Body of pancreas (tissue), 4 donors: ENCODE data around the gene NAT14. TPM values are rescaled to one million over a fixed set of nuclear protein-coding genes. Genes with fewer than 3 reads are reported as not detected.
"Not testable (repeated sequence)": the region's sequence is repeated elsewhere in the genome, so short reads cannot be mapped to it uniquely, and the experiment has no call there.

Experiments
- ATAC-seq: fragments of 150-250 bp; one replicate; pipeline ENCODE4 v1.9.1; 2016
- DNase-seq, 4 donors: peaks; one replicate each; pipeline ENCODE4 v3.0.0-alpha.2; 2019
- H3K27ac ChIP-seq, 4 donors: fragments of 200-600 bp; sonication (generic); 1 replicate in 3 of 4; 2 replicates in 1 of 4; pipeline versions ENCODE4 v1.5.1 to v1.6.1; 2016 to 2019; ENCODE audit warnings: mild to moderate bottlenecking in 1 of 4, mixed read lengths in 1 of 4, moderate library complexity in 1 of 4
- H3K27me3 ChIP-seq, 2 donors: fragments of 200-600 bp; sonication (generic); one replicate each; pipeline ENCODE4 v1.6.0; 2016; ENCODE audit warnings: mild to moderate bottlenecking in 1 of 2
- H3K36me3 ChIP-seq, 2 donors: fragments of 200-600 bp; sonication (generic); replicated peaks in 1 of 2; 2 replicates each; pipeline ENCODE4 v1.5.1; 2016; ENCODE audit warnings: low read depth in 2 of 2; ENCODE audit not compliant: insufficient read depth in 1 of 2
- H3K4me1 ChIP-seq: fragments of 200-600 bp; sonication (generic); one replicate; pipeline ENCODE4 v1.6.0; 2016
- H3K4me3 ChIP-seq, 2 donors: fragments of 200-600 bp; sonication (generic); 1 replicate in 1 of 2; 2 replicates in 1 of 2; pipeline ENCODE4 v1.5.1; 2016 to 2019
- H3K9me3 ChIP-seq, 3 donors: fragments of 200-600 bp; sonication (generic); 1 replicate in 2 of 3; 2 replicates in 1 of 3; pipeline ENCODE4 v1.5.1; 2016
- POLR2A ChIP-seq, 3 donors: fragments of 450-650 bp; IDR thresholded peaks; one replicate each; pipeline ENCODE4 v1.6.1; 2016; ENCODE audit warnings: antibody characterized with exemption in 3 of 3, mild to moderate bottlenecking in 2 of 3
- WGBS, 2 donors: methylation state at CpG; one replicate each; pipeline ENCODE4 v1.1.5; 2017; 5-methylcytosine and 5-hydroxymethylcytosine counted together
- intact Hi-C: fragments of 100-400 bp; cut with DNase I; formaldehyde crosslinking; loops from one replicate; pipeline ENCODE4 v1.15.1; 2023
- total RNA-seq, 2 donors: library from RNA; depleted of rRNA; stranded (reverse); fragments of >200 nt; gene quantifications; one replicate each; pipeline ENCODE4 v1.1.0, GENCODE V29; 2016
- TF ChIP-seq, protein P1 (sequence below), 7 experiments: fragments of 450-650 bp in 4 of 7; fragments of 200-600 bp in 3 of 7; sonication (generic) in 3 of 7; IDR thresholded peaks; one replicate each; pipeline ENCODE4 v1.5.1; 2016 to 2019; ENCODE audit warnings: antibody characterized with exemption in 7 of 7

NAT14 gene
- total RNA-seq, 2 donors from 2014 or later: 4.2 to 8.2 TPM

- 66 to 69% methylated on average over 21 to 22 of the region's 22 CpGs for WGBS, 2 donors
- no peak for TF ChIP-seq POLR2A (IDR thresholded peaks at IDR 0.05)
- TF ChIP-seq, protein P1, sequence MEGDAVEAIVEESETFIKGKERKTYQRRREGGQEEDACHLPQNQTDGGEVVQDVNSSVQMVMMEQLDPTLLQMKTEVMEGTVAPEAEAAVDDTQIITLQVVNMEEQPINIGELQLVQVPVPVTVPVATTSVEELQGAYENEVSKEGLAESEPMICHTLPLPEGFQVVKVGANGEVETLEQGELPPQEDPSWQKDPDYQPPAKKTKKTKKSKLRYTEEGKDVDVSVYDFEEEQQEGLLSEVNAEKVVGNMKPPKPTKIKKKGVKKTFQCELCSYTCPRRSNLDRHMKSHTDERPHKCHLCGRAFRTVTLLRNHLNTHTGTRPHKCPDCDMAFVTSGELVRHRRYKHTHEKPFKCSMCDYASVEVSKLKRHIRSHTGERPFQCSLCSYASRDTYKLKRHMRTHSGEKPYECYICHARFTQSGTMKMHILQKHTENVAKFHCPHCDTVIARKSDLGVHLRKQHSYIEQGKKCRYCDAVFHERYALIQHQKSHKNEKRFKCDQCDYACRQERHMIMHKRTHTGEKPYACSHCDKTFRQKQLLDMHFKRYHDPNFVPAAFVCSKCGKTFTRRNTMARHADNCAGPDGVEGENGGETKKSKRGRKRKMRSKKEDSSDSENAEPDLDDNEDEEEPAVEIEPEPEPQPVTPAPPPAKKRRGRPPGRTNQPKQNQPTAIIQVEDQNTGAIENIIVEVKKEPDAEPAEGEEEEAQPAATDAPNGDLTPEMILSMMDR (IDR thresholded peaks at IDR 0.05): no peak
- H3K36me3 ChIP-seq: no peaks in the 10 kb centered on the region
- peaks cover 10% of the 10 kb centered on the region for H3K4me1 ChIP-seq
- no peak for ATAC-seq
- no peaks in the 10 kb centered on the region for H3K27me3 ChIP-seq
- no peak for DNase-seq
- no peak overlapping the region for H3K27ac ChIP-seq
- intact Hi-C loops: no loop called here
- no peak overlapping the region for H3K4me3 ChIP-seq
- H3K9me3 ChIP-seq: no peaks in the 10 kb centered on the region
These were observed 42.4 kb downstream of the NAT14 start for GRCh38 chr19:55527197-55528029.

DNA sequence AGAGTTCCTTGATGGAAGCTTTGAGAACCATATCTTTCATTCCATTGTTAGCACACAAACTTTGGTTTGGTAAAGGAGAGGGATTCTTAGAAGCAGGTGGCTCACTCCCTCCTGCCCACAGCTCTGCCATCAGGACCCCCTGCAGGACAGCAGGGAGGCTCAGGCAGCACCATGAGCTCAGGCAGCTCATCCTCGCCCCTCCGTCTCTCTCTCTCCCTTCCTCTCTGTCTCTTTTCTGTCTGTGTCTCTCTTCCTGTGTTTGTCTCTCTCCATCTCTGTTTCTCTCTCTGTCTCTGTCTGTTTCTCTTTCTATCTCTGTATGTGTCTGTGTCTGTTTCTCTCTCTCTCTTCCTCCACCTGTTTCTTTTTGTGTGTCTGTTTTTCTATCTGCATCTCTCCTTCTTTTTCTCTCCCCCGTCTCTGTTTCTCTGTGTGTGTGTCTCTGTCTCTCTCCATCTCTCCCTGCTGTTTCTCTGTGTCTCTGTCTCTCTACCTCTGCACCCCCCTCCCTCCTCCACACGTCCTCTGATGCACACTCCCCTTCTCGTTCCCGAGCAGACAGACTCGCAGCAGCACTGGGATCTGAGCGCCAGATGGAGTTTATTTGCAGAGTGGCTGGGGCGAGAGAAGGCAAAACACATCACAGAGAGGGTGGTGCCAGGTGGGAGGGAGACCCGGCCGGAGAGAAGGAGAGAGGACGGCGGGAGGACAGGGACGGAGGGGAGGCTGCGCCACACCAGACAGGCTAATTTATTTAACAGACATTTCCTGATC, 43.2 kb downstream of the NAT14 start:
- Histone ChIP-seq H3K27ac (no peak overlapping the region), H3K36me3 (no peaks in the 10 kb centered on the region), H3K4me3 (no peak overlapping the region), H3K9me3 (no peaks in the 10 kb centered on the region), H3K27me3 (no peaks in the 10 kb centered on the region), H3K4me1 (peaks cover 10% of the 10 kb centered on the region)
- DNase-seq (peak in 3 of 4 donors; percentile 31 to 40 (median 39)), ATAC-seq (no peak)
- intact Hi-C loops: no loop called here
- 23 to 32% methylated on average over 15 of the region's 15 CpGs for WGBS, 2 donors
- no peak for TF ChIP-seq POLR2A (IDR thresholded peaks at IDR 0.05)
- TF ChIP-seq, protein P1 (IDR thresholded peaks at IDR 0.05): no peak

GRCh38 chr19:55529636-55530234, 44.7 kb downstream of the NAT14 start:
- no peak for DNase-seq
- Histone ChIP-seq H3K4me1 (peaks cover 10% of the 10 kb centered on the region), H3K27ac (no peak overlapping the region), H3K9me3 (no peaks in the 10 kb centered on the region), H3K36me3 (no peaks in the 10 kb centered on the region), H3K27me3 (no peaks in the 10 kb centered on the region), H3K4me3 (no peak overlapping the region)
- intact Hi-C loops: no loop called here
- no peak for ATAC-seq
- 82 to 84% methylated on average over 18 to 49 of the region's 56 CpGs for WGBS, 2 donors
- no peak for TF ChIP-seq POLR2A (IDR thresholded peaks at IDR 0.05)
- TF ChIP-seq, protein P1 (IDR thresholded peaks at IDR 0.05): no peak

- ATAC-seq: no peak
These were observed 46.0 kb downstream of the NAT14 start for GRCh38 chr19:55530996-55531395.

DNA sequence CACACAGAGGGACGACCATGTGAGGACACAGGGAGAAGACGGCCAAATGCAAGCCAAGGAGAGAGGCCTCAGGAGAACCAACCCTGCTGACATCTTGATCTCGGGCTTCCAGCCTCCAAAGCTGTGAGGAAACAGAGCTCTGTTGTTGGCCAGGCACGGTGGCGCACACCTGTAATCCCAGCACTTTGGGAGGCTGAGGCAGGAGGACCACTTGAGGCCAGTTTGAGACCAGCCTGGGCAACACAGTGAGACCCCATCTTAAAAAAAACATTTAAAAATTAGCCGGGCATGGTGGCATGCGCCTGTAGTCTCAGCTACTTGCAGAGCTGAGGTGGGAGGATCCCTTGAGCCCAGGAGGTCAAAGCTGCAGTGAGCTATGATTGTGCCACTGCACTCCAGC, 49.3 kb downstream of the NAT14 start:
- intact Hi-C loops, H3K36me3 ChIP-seq, H3K9me3 ChIP-seq, H3K27ac ChIP-seq, ATAC-seq, H3K4me1 ChIP-seq, H3K4me3 ChIP-seq, H3K27me3 ChIP-seq, DNase-seq: not testable (repeated sequence)
- WGBS, 2 donors: 68 to 82% methylated on average over 5 to 7 of the region's 7 CpGs

More at GRCh38 chr19:55530996-55531395, 46.0 kb downstream of the NAT14 start:
- 84 to 94% methylated on average over 2 to 21 of the region's 26 CpGs for WGBS, 2 donors
- H3K4me1 ChIP-seq: peaks cover 7% of the 10 kb centered on the region
- H3K27ac ChIP-seq: no peak overlapping the region
- TF ChIP-seq, protein P1 (IDR thresholded peaks at IDR 0.05): no peak
- no peak for TF ChIP-seq POLR2A (IDR thresholded peaks at IDR 0.05)
- no peaks in the 10 kb centered on the region for H3K36me3 ChIP-seq
- intact Hi-C loops: no loop called here
- no peaks in the 10 kb centered on the region for H3K9me3 ChIP-seq
- no peak for DNase-seq
- no peak overlapping the region for H3K4me3 ChIP-seq
- H3K27me3 ChIP-seq: no peaks in the 10 kb centered on the region
